Stimulated activated CD8-positive, alpha-beta memory T cell treated with anti-CD3 and anti-CD28 coated beads, Interleukin-2, amount 100 ng/mL, for 48 hours (primary cell): Measurements from ENCODE around the gene P2RY10.
"Not testable (repeated sequence)": the region's sequence is repeated elsewhere in the genome, so short reads cannot be mapped to it uniquely, and the experiment has no call there.

ENCODE experiments used
- DNase-seq, 2 donors: peaks; one replicate each; pipeline ENCODE4 v3.0.0-alpha.2; 2020; ENCODE audit warnings: low read depth in 2 of 2

The P2RY10 gene, protein sequence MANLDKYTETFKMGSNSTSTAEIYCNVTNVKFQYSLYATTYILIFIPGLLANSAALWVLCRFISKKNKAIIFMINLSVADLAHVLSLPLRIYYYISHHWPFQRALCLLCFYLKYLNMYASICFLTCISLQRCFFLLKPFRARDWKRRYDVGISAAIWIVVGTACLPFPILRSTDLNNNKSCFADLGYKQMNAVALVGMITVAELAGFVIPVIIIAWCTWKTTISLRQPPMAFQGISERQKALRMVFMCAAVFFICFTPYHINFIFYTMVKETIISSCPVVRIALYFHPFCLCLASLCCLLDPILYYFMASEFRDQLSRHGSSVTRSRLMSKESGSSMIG

DNA sequence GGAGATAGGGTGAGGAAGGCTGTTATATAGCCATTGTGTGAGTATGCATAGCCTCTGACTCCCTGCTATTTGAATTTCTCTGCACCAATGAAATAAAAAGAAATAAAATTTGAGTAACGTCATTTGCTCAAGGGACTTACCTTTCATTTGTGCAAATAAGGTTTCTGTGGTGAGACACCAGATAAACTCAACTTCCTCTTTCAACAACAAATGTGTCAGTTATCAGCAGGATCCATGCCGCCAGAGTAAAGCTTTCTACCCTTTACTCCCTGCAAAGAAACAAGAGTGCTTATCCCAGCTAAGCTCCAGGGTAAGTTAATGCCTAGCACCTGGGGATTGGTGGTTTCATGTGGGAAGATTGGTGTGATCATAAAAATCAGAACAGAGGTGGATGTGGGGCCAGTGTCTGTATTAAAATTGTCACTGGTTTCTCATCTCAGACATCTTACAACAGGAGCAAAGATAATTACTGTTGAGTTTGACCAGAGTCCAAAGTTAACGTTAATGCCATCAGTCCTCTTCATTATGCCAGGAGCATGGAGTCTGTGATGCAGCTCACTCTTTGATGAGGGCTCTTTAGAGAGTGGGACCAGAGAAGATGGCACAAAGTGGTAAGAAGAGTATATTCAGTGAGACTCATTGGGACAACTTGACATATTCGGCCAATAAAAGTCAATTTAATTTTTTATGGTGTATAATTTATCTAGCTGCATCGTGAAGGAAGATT, at the start of gene P2RY10:
Gene P2RY10, plus strand, starts transcription at position 206 of the 727 bp plus-strand sequence. CDS start 15,130 bp downstream, outside the sequence.
- DNase-seq = no peak

DNA sequence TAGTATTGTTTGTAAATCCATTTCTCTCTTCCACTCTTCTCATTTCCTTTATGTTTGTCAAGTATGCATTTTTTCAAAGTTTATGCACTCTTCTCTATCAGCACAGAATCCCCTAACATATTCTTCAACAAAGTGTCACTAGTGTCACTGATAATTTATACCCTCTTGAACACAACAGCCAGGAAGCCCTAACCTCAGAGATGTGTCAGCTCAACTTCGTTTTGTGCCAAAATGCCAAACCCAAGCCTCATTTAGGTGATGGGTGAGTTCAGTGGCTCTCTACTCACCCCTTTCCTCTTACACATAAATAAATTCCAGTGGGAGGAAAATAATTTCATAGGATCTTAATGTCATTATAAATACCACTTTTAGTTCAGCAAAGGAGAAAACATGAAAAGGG, 22.4 kb upstream of the P2RY10 start:
- no peak for DNase-seq

DNA sequence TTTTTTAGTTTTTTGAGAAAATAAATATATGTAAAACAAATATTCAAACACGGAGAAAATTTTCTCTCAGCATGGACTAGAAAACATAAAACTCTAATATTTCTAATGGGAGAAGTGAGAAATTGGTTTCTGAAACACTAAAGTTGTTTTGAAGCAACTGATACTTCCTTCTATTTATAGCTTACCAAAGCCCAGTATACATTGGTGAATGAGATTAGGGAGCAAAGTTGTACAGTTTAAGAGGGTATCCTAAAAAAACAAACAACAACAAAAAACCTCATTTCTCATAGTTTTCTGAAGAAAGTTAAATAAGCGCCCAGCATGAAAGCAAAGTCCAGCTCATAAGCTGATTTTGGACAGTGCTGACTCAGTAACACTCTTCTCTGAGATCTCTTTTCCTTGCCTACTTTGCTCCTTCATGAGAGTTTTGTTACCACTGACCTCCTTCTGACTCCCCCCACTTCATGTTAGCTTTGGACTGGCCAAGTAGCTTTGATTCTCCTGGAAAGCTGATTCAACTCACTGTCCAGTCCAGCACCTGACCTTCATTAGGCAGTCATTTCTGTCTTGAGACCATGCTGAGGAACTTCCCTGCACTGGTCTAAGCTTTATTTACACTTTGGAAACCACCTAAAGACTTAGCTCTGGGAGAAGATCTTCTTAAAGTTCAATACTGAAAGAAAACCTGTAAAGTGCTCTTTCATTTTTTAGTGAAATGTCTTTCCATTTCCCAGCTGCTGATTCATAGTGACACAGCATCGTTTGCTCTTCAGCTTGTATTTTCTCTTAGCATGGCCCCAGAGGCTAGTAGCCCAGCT, 21.8 kb upstream of the P2RY10 start:
- no peak for DNase-seq

DNA sequence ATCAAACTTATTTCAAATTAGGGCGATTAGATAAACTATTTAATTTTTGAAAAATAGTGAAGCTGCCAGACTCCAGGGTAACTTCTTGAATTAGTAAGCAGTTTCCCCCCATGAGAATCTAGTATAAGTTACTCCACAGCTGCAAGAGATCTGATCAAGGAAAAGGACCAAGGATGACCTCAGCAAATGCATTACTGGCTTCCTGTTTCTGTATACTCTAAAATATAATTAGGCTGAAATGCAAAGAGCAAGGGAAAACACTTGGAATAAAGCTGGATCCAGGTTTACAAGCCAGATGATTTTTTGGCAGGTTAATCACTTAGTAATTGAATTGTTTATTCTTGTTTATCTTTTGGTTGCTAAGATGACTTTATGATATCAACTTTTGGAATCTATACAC, 13.4 kb upstream of the P2RY10 start:
- no peak for DNase-seq

DNA sequence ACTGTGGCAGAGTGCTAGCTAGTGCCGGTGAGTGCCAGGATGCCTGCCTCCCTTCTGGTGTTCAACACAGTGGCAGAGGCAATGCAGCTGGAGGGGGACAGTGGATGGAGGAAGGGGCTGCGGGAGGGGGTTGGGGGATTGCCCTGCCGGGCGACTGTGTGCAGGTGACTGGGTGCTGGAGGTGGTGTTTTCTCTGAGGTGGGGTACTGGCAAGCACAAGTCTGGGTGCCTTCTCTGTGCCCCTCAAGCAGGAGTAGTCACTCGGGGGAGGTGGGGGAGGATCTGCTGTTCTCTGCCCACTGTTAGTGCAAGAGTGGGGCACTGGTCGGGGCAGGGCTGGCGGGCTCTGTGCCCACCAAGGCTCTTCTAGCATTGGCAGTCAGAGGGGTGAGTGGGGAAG, 10.3 kb upstream of the P2RY10 start:
- DNase-seq = no peak

DNA sequence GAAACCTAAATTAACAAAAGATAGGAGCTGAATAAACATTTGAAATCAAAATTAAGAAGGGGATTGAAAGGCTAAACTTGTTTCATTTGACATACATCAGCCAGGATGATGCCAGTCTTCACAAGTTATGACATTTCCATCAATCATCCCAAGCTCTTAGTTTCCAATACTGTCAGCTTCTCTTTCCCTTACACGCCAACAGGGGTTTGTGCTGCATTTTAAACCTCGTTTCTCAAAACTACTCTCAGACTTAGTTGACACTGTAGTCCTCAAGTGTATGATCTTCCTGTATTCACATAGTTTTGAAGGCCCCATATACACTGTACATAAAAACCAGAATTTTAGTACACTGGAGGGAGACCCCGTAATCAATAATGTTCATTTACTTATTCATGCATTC, 840 bp upstream of the P2RY10 start:
- DNase-seq = no peak

DNA sequence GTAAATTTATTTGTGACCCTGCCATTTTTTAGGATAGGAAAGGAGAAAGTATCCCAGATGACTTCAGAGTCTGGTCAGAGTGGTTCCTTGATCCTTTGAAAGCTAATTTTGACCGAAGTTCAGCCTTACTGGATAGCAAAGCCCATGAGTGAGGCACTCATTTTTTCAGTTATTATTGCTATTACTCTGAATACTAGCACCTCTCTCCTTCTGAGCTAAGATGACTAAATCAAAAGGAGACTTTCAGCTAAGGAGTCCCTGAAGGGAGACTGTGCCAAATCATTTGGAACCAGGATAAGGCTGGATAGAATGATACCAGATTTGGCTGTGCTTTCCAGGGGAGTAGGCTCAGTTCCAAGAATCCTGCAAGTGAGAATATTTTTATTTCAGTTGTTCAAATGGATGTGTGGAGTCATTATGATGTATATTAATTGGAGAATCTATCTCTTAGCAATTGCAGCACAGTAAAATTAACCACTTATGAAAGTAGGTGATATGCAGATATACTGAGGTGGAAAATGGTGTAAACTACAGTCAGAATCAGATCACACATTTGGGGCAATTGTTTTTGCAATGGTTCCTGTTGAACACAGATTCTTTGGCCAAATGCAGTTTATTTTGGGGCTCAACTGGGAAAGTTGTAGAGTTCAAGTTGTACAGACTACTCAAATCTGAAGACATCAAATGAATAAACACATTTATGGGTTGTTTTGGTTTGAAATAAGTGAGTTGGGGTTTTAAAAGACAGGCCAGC, 1.2 kb downstream of the P2RY10 start:
- no peak for DNase-seq

DNA sequence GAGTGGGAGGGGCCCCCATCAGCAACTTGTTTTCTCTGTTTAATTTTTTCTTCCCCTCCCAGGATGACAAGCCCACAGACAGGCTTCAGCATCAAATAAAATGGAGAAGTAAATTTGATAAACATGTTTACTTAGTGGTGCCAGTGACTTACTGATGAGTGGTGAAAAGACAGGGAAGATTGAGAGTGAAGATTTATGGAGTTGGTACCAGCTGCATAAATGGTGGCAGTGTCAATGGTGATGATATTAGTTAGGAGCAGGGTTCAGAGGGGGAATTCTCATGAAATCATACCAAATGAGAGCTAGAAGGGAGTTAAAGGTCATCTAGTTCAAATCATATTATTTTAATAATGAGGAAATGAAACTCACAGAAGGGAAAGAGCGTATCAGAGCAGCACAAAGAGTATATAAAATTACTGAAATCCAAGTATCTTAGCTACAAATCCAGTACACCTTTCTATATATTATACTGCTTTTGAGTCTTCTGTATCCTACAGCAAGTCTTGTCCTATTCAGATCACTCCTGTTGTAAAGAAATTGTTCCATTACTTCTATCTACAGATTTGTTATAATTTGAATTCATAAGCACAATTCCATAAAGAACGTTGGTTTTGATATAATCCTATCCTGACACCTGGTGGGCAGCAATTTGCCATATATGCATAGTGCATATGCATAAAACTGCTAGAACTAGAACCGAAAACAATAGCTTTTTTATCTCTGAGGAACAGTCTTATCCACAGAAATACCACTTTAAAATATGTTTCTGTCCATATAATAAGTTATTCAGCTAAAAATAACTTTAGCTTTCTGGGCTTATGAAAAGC, 5.0 kb downstream of the P2RY10 start:
- no peak for DNase-seq

DNA sequence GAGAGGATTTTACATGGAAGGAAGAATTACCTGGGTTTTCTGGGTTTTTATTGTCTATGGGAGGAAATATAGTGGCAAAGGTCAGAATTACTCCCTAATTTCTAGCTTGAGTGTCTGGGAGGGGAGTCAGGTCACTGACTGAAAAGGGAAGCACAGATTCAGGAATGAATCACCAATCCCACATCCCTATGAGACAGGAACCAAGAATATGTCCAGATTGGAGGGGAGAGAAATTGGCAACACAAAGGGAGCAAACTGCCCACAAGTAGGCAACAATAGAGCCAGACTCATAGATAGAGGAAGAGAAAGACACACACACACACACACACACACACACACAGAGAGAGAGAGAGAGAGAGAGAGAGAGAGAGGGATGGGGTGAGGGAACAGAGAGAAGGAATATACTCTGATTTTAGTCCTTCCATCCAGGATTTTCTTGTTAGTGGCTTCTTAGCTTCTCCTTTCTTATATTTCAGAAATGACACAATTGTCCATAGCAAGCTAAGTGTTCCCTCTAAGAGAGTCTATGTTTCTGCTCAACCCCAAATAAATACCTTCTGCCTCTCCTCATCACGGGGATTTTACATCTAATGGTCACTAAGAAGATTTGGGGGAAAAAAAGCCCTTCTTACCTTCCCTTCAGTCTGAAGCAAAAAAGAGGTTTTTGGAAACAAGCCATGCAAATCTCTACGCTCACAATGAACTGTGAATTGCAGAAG, 12.0 kb downstream of the P2RY10 start:
- DNase-seq = no peak

DNA sequence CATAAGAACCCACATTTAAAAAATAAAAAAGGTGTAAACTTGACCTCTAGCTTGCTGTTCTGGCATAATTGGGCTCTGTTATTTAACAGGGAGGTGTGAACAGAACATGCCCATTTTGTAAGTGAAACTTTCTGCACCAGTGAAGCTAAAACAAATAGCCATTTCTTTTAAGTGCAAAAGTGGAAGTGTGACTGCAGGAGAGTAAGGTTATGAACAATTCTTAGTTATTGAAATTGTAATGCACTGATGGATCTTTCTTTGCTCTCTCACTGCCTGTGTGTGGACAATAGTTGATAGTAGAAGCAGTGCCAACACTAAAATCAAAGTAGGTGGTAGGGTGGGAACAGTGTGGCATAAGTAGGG, 12.6 kb downstream of the P2RY10 start:
- DNase-seq = no peak

DNA sequence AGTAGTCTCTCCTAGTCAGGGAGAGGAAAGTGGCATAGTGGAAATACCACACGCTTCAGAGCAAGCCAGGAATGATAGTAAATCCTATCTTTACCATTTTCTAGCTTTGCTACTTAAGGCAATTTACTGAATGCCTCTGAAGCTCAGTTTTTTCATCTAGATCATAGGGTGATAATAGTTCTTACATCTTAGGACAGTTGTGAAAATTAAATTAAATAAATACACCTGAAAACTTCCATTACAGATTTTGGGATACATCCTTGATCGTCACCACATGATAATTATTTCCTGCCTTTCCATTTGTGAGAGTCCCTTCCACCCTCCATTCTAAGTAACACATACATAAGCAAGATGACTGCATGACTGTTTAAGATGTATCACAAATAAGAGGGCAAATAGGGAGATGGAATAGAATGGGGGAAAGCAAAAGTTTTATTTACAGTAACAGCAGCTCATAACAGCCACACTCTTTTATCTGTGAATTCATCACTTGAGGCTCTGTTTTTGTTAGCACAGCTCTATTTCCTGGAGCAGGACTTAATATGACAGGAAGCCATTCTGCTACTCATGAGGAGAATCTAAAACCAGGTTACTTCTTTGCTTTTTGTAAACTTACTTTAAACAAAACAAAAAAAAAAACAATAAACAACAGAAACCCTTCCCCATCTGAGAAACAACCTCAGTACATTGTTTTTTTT, 13.4 kb downstream of the P2RY10 start:
- DNase-seq = no peak

DNA sequence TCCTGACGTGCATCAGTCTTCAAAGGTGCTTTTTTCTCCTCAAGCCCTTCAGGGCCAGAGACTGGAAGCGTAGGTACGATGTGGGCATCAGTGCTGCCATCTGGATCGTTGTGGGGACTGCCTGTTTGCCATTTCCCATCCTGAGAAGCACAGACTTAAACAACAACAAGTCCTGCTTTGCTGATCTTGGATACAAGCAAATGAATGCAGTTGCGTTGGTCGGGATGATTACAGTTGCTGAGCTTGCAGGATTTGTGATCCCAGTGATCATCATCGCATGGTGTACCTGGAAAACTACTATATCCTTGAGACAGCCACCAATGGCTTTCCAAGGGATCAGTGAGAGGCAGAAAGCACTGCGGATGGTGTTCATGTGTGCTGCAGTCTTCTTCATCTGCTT, 15.7 kb downstream of the P2RY10 start:
- no peak for DNase-seq

DNA sequence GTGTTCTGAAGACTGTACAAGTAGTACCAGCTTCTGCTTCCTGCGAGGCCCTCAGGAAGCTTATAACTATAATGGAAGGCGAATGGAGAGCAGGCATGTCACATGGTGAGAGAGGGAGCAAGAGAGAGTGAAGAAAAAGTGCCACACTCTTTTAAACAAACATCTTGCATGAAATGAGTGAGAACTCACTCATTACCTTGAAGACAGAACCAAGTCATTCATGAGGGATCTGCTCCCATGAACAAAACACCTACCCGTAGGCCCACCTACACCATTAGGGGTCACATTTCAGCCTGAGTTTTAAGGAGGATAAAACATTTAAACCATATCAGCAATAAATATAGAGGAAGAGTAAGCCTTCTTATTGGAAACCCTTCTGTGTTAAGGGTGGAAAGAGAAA, 19.4 kb downstream of the P2RY10 start:
- DNase-seq = no peak

DNA sequence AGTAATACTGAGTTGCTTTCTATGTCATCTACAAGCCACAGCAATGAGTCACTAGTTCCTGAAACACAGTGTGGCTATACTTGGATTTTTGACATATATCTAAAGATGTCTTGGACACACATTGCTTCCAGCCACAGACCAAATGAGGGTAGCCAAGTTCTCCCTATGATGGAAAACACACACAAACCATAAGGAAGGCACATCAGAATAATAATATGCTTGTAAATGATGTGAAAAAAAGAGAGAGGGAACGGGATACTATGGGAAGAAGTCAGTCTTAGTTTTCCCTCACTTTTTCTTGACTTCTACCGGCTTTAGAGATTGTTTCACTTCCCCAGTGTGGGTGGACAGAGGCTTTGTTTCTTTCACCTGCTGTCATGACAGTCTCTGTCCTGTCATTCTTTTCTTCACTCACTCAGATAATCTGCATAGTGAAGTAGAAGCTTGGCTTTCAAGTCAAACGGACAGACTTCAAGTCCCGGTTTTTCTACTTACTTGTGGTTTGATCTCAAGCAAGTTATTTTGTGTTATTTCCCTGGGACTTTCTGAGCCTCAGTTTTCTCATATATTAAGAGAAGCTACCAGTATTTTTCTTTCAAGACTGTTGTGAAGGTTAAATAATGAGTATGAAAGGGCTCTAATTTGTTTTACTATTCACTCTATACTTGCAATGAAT, 34.7 kb downstream of the P2RY10 start:
- no peak for DNase-seq

DNA sequence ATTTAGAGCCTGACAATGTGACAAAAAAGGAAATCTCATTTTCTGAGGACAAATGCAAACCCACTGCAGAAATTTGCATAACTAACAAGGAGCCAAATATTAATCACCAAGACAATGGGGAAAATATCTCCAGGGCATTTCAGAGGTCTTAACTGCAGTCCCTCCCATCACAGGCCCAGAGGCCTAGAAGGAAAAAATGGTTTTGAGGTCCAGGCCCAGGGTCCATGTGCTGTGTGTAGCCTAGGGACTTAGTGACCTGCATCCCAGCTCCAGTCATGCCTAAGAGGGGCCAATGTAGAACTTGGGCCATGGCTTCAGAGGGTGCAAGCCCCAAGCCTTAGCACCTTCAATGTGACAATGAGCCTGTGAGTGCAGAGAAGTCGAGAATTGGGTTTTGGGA, 44.2 kb downstream of the P2RY10 start:
- DNase-seq = no peak

DNA sequence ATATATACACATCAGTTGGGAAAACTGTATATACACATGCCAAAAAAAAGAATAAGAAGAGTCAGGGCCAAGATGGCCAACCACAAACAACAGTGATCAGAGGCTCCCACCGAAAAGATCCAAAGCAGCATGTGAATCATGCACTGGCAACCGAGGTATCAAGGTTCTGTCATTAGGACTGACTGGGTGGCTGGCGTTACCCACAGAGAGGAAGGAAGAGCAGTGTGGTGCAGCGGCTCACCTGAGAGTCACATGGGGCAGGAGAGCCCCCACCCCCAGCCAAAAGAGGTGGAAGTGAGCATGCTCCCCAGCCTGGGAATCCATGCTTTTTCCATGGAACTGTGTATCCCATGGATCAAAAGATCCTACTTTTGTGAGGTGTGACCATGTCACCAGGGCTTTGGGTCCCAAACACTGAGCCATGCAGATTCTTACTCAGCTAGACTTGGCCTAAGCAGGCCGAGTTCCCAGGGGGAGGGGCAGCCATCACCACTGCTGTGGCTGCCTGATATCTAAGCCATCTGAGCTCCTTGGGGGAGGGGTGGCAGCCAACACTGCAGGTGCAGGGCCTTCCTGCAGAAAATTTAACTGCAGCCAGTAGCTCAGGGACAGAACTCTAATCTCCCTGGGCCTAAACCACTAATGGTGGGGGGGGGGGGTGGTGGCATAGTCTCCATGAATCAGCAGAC, 52.8 kb downstream of the P2RY10 start:
- DNase-seq = no peak

DNA sequence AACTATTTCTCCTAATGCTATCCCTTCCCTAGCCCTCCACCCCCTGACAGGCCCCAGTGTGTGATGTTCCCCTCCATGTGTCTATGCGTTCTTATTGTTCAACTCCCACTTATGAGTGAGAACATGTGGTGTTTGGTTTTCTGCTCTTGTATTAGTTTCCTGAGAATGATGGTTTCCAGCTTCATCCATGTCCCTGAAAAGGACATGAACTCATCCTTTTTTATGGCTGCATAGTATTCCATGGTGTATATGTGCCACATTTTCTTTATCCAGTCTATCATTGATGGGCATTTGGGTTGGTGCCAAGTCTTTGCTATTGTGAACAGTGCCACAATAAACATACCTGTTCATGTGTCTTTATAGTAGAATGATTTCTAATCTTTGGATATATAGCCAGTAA, 62.3 kb downstream of the P2RY10 start:
- DNase-seq = not testable (repeated sequence)
